ENCODE measurements around the gene SYTL1. TPM values are rescaled to one million over a fixed set of nuclear protein-coding genes. Genes with fewer than 3 reads are reported as not detected.
A peak's percentile ranks its signal among the peaks of the same experiment; 100 is the strongest.

Gene SYTL1
- total and polyA plus RNA-seq, 9 of the 15 experiments (the other 6 are each of a cell fraction or from before 2014, with no cell fraction given): 0.04 to 9.3 (median 1.7) TPM

DNA sequence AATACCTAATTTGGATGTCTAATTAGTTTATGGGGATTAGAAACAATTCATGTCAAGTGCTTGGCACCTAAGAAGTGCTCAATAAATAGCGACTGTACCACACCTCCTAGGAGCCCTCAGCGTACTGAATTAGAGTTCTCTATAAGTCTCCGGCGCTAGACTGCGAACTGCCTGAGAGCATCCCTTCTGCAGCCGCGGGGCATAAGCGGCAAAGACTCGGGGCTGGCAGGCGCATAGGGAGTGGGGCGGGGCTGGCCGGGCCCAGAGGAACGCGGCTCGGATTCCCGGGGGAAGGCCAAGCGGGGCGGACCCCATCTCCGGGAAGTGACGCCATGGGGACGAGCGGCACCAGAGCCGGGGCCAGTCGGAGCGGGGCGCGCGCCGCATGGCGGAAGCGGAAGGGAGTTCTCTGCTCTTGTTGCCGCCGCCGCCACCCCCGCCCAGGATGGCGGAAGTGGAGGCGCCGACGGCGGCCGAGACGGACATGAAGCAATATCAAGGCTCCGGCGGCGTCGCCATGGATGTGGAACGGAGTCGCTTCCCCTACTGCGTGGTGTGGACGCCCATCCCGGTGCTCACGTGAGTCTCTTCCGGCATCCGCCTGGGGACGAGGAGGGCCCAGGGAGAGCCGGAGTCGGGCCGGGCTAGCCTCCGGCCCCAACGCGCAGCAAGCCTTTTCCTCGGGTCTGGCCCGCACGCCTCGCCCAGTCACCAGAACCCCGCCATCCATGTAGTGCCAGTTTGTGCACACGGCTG is 19.8 kb upstream of the SYTL1 start, which contains the start of gene TMEM222 (continued):
- TF ChIP-seq NONO (IDR thresholded peaks at IDR 0.05; ENCODE audit: low read depth in 2 of 2, low read length in 1 of 2): peak; percentile 33 to 85; a peak in 2 of 4 replicates
- TF ChIP-seq ASH1L (IDR thresholded peaks at IDR 0.05; ENCODE audit: borderline replicate concordance, low read depth, partially characterized antibody): peak; percentile 64
- peak; percentile 39; the same call in 1 of the 2 replicates for TF ChIP-seq CBX5 (IDR thresholded peaks at IDR 0.05; ENCODE audit: borderline replicate concordance, low read depth)
- TF ChIP-seq L3MBTL2 (IDR thresholded peaks at IDR 0.05): peak; percentile 79
- TF ChIP-seq ZNF586 (CRISPR knock-in tag; conservative IDR thresholded peaks at IDR 0.05): no peak
- TF ChIP-seq POLR3A (IDR thresholded peaks at IDR 0.05; ENCODE audit: borderline replicate concordance, extremely low read depth, insufficient read depth, insufficient read length): no peak
- TF ChIP-seq, protein P1, sequence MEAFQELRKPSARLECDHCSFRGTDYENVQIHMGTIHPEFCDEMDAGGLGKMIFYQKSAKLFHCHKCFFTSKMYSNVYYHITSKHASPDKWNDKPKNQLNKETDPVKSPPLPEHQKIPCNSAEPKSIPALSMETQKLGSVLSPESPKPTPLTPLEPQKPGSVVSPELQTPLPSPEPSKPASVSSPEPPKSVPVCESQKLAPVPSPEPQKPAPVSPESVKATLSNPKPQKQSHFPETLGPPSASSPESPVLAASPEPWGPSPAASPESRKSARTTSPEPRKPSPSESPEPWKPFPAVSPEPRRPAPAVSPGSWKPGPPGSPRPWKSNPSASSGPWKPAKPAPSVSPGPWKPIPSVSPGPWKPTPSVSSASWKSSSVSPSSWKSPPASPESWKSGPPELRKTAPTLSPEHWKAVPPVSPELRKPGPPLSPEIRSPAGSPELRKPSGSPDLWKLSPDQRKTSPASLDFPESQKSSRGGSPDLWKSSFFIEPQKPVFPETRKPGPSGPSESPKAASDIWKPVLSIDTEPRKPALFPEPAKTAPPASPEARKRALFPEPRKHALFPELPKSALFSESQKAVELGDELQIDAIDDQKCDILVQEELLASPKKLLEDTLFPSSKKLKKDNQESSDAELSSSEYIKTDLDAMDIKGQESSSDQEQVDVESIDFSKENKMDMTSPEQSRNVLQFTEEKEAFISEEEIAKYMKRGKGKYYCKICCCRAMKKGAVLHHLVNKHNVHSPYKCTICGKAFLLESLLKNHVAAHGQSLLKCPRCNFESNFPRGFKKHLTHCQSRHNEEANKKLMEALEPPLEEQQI (IDR thresholded peaks at IDR 0.05): peak; percentile 95
- TF ChIP-seq THAP12 (CRISPR knock-in tag; IDR thresholded peaks at IDR 0.05): peak; percentile 57; the same call in 1 of the 2 replicates
- no peak for TF ChIP-seq ZNF140 (CRISPR knock-in tag; IDR thresholded peaks at IDR 0.05)
- no peak for TF ChIP-seq ZNF347 (CRISPR knock-in tag; IDR thresholded peaks at IDR 0.05; ENCODE audit: low read depth)
- peak; percentile 86 for TF ChIP-seq CGGBP1 (CRISPR knock-in tag; IDR thresholded peaks at IDR 0.05)
- peak; percentile 85; the same call in 1 of the 2 replicates for TF ChIP-seq RNF2 (IDR thresholded peaks at IDR 0.05)
- no peak for TF ChIP-seq ZNF449 (CRISPR knock-in tag; IDR thresholded peaks at IDR 0.05)
- no peak for TF ChIP-seq FOXA1 (IDR thresholded peaks at IDR 0.05; ENCODE audit: borderline replicate concordance)
- peak; percentile 91; the same call in 1 of the 2 replicates for TF ChIP-seq SRSF1 (IDR thresholded peaks at IDR 0.05; ENCODE audit: low read depth, low read length)
- TF ChIP-seq NR2C1 (IDR thresholded peaks at IDR 0.05): peak; percentile 87
- TF ChIP-seq NR2C1 (tag; IDR thresholded peaks at IDR 0.05): peak; percentile 95
- TF ChIP-seq ZNF507 (tag; conservative IDR thresholded peaks at IDR 0.05): no peak
- TF ChIP-seq, protein P2, sequence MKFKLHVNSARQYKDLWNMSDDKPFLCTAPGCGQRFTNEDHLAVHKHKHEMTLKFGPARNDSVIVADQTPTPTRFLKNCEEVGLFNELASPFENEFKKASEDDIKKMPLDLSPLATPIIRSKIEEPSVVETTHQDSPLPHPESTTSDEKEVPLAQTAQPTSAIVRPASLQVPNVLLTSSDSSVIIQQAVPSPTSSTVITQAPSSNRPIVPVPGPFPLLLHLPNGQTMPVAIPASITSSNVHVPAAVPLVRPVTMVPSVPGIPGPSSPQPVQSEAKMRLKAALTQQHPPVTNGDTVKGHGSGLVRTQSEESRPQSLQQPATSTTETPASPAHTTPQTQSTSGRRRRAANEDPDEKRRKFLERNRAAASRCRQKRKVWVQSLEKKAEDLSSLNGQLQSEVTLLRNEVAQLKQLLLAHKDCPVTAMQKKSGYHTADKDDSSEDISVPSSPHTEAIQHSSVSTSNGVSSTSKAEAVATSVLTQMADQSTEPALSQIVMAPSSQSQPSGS (CRISPR knock-in tag; IDR thresholded peaks at IDR 0.05): peak; percentile 92; the same call in 1 of the 2 replicates
- TF ChIP-seq ZNF134 (CRISPR knock-in tag; conservative IDR thresholded peaks at IDR 0.05): no peak
- TF ChIP-seq SUPT5H (IDR thresholded peaks at IDR 0.05): peak; percentile 92

All from K562 (cell line).